Nephron (organoid): ENCODE data around the gene YRDC.

Experiments used
- H3K27ac Mint-ChIP-seq, 3 experiments: 2 replicates each; pipeline ENCODE4 v1.8.0; 2020; ENCODE audit warnings: mixed read lengths in 3 of 3, mild to moderate bottlenecking in 2 of 3, moderate library complexity in 1 of 3
- H3K27me3 Mint-ChIP-seq: 2 replicates; pipeline ENCODE4 v1.8.0; 2021; ENCODE audit warnings: low read depth, mild to moderate bottlenecking, moderate library complexity, mixed read lengths
- H3K36me3 Mint-ChIP-seq: 2 replicates; pipeline ENCODE4 v1.8.0; 2020; ENCODE audit warnings: low read depth, mixed read lengths
- H3K4me1 Mint-ChIP-seq: 2 replicates; pipeline ENCODE4 v1.8.0; 2020; ENCODE audit warnings: mixed read lengths
- H3K4me3 Mint-ChIP-seq, 3 experiments: 2 replicates each; pipeline ENCODE4 v1.8.0; 2020; ENCODE audit warnings: mild to moderate bottlenecking in 3 of 3, mixed read lengths in 3 of 3, moderate library complexity in 2 of 3
- H3K9me3 Mint-ChIP-seq: 2 replicates; pipeline ENCODE4 v1.8.0; 2020; ENCODE audit warnings: mixed read lengths
- TF ChIP-seq, protein P1 (sequence below), 3 experiments: fragments of 200-600 bp; sonication (generic); IDR thresholded peaks; one replicate each; pipeline ENCODE4 v1.5.0; 2021; ENCODE audit warnings: antibody characterized with exemption in 3 of 3; ENCODE audit not compliant: unreplicated experiment in 3 of 3

Gene YRDC

DNA sequence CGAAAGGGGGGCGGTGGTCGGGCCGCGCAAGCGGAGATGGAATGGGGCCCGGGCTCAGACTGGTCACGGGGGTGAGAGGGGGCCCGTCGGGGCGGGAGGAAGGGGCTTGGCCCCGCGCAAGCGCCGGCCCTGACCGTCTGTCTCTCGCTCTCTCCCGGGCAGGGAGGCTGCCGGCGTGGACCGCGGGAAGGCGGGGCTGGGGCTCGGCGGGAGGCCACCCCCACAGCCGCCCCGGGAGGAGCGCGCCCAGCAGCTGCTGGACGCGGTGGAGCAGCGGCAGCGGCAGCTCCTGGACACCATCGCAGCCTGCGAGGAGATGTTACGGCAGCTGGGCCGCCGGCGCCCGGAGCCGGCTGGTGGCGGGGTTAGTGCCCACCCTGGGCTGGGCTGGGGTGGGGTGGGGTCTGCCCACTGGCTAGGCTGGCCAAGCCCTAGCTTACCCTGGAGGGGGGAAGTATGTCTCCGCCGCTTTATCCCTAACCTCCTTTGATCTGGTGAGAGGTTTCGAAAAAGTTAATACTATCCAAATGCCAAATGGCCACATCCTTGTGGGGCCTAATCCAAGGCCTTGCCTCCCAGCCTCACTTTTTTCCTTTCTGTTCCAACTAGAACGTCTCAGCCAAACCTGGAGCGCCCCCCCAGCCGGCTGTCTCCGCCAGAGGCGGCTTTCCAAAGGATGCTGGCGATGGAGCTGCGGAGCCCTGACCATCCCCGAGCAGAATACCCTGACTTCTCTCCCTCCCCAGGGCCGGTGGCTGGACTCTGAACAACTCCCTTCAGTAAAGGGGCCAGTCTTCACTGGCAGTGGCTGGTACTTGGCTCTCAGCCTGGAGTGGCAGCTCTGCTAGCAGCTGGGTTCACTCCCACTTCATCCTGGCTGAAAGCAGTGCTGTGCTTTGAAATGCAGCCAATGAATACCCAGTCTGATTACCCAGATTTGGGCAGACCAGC, 636 bp upstream of the YRDC start:
- TF ChIP-seq, protein P1, sequence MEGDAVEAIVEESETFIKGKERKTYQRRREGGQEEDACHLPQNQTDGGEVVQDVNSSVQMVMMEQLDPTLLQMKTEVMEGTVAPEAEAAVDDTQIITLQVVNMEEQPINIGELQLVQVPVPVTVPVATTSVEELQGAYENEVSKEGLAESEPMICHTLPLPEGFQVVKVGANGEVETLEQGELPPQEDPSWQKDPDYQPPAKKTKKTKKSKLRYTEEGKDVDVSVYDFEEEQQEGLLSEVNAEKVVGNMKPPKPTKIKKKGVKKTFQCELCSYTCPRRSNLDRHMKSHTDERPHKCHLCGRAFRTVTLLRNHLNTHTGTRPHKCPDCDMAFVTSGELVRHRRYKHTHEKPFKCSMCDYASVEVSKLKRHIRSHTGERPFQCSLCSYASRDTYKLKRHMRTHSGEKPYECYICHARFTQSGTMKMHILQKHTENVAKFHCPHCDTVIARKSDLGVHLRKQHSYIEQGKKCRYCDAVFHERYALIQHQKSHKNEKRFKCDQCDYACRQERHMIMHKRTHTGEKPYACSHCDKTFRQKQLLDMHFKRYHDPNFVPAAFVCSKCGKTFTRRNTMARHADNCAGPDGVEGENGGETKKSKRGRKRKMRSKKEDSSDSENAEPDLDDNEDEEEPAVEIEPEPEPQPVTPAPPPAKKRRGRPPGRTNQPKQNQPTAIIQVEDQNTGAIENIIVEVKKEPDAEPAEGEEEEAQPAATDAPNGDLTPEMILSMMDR (IDR thresholded peaks at IDR 0.05; ENCODE audit: unreplicated experiment in 3 of 3): no peak
- peak overlapping the region; percentile 95 to 97 (median 96) for H3K4me3 Mint-ChIP-seq
- H3K9me3 Mint-ChIP-seq: no peaks in the 10 kb centered on the region
- peak overlapping the region; percentile 93 to 99 (median 96) for H3K27ac Mint-ChIP-seq
- no peaks in the 10 kb centered on the region for H3K27me3 Mint-ChIP-seq
- H3K4me1 Mint-ChIP-seq: peaks cover 17% of the 10 kb centered on the region
- peaks cover 25% of the 10 kb centered on the region for H3K36me3 Mint-ChIP-seq

DNA sequence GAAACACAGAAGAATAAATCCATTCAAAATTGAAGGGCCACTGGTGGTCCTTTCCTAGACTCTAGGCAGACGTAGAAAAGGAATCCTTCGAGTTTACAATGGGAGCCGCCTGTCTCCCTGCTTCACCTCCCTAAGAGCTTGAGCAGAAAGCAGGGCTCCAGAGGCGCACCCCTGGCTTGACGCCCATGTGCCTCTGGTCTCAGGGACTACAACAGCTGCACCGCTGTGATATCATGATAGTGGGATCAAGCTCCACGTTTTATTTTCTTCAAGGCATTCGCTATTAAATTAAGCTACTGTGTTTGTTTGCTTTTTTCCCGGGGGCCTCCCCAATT, 821 bp downstream of the YRDC start:
- H3K4me3 Mint-ChIP-seq: peak overlapping the region; percentile 85 to 88 (median 86)
- H3K27me3 Mint-ChIP-seq: no peaks in the 10 kb centered on the region
- H3K4me1 Mint-ChIP-seq: peaks cover 17% of the 10 kb centered on the region
- TF ChIP-seq, protein P1 (IDR thresholded peaks at IDR 0.05; ENCODE audit: unreplicated experiment in 3 of 3): no peak
- H3K9me3 Mint-ChIP-seq: no peaks in the 10 kb centered on the region
- H3K36me3 Mint-ChIP-seq: peaks cover 38% of the 10 kb centered on the region
- H3K27ac Mint-ChIP-seq: peak overlapping the region in 2 of 3 experiments; percentile 37 to 96

DNA sequence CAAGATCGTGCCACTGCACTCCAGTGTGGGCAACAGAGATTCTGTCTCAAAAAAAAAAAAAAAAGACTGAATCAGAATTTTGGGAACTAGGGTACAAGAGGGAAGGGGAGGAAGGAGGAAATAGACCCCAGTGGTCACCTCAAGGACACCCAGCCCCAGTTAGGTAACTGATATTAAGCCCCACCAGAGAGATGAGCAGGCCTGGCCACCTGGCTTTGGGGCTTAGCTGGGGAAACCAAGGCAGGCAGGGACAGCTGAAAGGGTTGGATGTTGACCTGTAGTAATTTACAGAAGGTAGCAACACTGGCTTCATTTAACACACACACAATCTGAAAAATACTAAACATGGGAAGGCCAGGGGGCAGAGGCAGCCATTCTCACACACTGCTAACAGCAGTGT, 5.6 kb downstream of the YRDC start:
- Mint-ChIP-seq H3K27me3 (no peaks in the 10 kb centered on the region), H3K27ac (no peak overlapping the region), H3K9me3 (no peaks in the 10 kb centered on the region), H3K4me3 (no peak overlapping the region), H3K4me1 (no peaks in the 10 kb centered on the region), H3K36me3 (peaks cover 51% of the 10 kb centered on the region)
- TF ChIP-seq, protein P1 (IDR thresholded peaks at IDR 0.05; ENCODE audit: unreplicated experiment in 3 of 3): no peak

DNA sequence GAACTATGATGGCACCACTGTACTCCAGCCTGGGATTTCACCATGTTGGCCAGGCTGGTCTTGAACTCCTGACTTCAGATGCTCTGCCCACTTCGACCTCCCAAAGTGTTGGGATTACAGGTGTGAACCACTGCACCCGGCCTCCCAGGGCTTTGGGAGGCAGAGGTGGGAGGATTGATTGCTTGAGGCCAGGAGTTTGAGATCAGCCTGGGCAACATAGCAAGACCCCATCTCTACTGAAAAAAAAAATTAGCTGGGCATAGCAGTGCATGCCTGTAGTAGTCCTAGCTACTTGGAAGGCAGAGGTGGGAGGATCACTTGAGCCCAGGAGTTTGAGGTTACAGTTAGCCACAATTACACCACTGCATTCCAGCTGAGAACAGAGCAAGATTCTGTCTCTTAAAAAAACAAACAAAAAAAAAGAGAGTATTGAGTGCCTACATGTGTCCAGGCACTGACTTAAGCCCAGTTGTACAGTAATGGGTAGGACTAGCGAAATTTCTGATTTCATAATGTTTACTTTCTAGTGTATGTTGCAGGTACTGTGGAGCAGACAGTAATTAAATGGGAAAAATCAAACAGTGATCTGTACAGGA, 10.2 kb downstream of the YRDC start:
- TF ChIP-seq, protein P1 (IDR thresholded peaks at IDR 0.05; ENCODE audit: unreplicated experiment in 3 of 3): no peak
- Mint-ChIP-seq H3K4me3 (no peak overlapping the region), H3K9me3 (no peaks in the 10 kb centered on the region), H3K36me3 (peaks cover 20% of the 10 kb centered on the region), H3K4me1 (peaks cover 5% of the 10 kb centered on the region), H3K27ac (no peak overlapping the region), H3K27me3 (peaks cover 24% of the 10 kb centered on the region)

DNA sequence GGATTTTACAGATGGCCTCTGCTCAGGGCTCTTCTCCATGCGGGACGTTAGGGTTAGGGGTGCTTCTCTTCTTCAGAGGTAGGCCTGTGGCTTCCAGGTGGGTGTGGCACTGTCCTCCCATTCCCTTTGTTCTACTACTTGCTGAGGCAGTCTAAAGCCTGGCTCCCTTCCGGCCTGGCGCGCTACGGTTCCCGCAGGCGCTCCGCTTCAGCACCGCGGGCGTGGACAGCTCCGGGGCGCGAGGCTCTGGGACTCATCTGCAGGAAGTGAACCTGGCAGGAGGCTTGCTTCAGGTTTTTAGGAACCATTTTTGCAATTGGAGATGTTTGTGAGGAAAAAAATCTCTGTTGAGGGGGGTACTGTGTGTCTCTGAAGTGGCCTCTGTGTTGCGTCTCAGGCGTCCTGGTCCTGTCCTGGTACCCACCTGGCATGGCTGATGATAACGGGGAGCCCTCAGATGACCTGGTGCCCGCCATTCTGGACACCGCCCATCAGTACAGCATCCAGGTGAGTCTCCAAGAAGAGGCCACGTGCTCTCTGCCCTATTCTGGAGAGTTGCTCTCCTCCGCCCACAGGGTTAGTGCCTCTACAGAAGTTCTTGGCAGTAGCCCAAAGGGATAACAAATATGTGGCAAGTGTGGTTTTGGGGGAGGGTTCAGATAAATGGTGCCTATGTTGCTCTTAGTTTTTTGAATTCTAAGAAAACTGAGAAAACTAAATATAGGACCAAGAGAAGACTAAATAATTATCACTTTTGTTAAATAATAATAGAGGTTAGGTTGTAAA, 12.5 kb downstream of the YRDC start:
- Mint-ChIP-seq H3K4me3 (peak overlapping the region; percentile 80 to 86 (median 85)), H3K36me3 (peaks cover 5% of the 10 kb centered on the region), H3K27me3 (peaks cover 47% of the 10 kb centered on the region), H3K9me3 (no peaks in the 10 kb centered on the region), H3K4me1 (peaks cover 5% of the 10 kb centered on the region), H3K27ac (no peak overlapping the region)
- TF ChIP-seq, protein P1 (IDR thresholded peaks at IDR 0.05; ENCODE audit: unreplicated experiment in 3 of 3): no peak
